ENCODE measurements around the gene UBXN2A.
"Not testable (repeated sequence)": the region's sequence is repeated elsewhere in the genome, so short reads cannot be mapped to it uniquely, and the experiment has no call there.

The UBXN2A gene

DNA sequence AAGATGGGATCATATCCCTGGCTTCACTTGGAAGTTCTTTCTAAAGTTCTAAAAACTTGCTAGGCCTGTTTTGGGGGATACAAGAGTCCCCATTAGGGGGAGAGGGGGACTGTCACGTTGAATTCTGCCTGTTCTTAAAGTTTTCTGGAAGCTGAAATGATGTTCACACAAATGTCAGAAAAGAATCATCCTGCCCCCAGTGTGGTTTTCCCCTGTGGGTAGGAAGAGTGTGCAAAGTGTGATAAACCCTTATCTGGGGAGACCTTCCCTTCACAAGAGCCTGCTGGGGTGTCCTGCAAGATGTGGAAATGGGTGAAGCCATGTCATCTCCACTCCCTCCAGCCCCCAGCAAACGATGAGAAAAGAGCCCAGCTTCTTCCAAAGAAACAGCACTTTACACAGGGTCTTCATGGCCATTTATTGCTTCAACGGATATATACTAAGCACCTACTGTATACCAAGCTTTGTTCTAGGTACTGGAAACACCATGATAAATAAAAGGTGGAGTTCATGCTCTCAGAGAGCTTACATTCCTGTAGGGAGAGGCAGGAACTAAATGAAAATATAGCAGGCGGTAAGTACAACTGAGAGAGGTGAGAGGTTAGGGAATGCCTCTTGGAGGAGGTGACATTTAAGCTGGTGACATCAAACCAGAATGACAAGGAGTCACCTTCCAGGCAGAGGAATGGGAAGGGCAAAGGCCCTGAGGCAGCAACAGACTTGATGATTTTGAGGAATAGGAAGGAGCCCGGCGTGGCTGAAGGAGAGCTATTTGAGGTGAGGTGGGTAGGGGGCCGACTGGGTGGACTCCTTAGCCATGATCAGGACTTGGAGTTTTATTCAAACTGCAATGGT, 71.2 kb downstream of the UBXN2A start:
- DNase-seq (ENCODE audit: low read depth in 3 of 3) = no peak

DNA sequence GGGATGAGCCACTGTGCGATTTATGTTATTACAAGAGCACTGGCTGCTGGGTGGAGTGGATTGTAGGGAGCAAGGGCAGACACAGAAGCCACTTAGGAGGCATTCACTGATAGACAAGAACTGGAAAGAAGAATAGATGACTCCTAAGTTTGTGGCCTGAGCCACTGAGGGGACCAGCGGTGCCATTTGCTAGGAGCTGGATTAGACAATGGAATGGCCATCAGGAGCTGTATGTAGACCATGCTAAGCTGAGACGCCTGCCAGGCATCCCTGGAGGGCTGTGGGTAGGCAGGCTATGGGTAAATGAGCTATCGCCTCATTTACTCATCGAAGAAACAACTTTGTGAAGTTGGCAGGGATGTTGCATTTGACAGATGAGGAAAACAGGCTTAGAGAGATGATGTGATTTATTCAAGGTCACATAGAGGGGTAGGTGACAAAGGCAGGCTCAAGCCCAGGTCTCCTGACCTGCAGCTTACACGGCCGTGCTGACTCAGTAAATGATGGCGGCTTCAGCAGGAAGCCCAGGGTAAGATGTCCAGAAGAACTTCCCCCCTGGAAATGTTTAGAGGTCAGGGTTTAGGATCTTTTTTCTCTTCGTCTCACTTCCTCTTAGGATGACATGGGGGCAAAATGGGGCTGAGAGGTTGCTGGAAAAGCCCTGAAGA, 72.4 kb downstream of the UBXN2A start:
- DNase-seq (ENCODE audit: low read depth in 3 of 3) = no peak

DNA sequence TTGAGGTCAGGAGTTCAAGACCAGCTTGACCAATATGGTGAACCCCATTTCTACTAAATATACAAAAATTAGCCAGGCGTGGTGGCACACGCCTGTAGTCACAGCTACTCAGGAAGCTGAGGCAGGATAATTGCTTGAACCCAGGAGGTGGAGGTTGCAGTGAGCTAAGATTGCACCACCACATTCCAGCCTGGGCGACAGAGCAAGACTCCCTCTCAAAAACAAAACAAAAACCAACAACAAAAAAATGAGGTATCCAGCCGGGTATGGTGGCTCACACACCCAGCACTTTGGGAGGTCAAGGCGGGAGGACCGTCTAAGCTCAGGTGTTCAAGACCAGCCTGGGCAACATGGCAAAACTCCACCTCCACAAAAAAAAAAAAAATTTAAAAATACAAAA, 74.6 kb downstream of the UBXN2A start:
- DNase-seq (ENCODE audit: low read depth in 3 of 3) = not testable (repeated sequence)

DNA sequence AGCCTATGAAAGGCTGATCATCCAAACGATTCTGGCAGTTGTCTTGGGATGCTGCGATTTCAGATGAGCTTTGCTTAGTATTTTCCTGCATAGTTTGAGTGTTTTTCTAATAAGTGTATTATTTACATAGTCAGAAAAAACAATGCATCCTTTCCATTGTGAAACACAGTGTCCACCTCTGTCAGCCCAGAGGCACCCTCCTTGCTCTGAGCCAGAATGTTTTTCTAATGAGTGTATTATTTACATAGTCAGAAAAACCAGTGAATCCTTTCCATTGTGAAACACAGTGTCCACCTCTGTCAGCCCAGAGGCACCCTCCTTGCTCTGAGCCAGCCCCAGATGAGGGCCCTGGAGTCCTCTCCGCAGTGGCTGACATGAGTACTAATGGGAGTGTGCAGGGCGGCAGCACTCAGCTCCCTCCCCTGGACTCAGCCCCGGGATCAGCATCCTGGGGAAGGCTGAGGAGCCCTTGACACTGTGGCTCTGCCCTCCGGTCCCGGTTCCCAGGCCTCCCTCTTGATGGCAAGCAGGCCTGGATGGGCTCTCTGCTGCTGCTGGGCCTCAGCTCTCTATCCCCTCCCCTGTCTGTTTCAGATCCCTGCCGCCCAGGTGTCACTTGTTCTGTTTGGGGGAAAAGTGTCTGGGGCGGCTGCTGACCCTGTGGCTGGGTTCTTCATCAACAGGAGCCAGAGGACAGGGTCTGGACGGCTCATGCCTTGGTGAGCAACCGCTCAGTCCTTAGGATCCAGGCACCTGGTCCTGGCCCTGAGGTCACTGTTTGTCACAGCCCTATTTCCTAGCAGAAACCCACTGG, 75.5 kb downstream of the UBXN2A start:
- DNase-seq (ENCODE audit: low read depth in 3 of 3) = no peak

DNA sequence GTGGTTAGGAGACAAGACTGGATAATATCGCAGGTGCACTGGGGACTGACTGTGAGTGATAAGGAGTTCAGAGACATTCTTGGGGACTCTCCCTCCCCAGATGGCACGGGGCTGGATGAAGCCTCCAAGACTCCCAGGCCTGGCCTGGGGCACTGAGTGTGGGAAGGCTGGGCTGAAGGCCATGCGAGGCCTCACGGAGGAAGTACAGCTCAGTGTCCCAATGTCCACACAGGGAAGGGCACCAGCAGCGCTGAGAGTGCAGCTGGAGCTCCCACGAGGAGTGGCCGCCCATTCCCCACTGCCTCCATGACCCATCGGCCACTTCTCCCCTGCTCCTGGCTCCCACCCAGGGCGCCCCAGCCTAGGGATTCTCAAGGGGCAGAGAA, 76.1 kb downstream of the UBXN2A start:
- no peak for DNase-seq (ENCODE audit: low read depth in 3 of 3)

DNA sequence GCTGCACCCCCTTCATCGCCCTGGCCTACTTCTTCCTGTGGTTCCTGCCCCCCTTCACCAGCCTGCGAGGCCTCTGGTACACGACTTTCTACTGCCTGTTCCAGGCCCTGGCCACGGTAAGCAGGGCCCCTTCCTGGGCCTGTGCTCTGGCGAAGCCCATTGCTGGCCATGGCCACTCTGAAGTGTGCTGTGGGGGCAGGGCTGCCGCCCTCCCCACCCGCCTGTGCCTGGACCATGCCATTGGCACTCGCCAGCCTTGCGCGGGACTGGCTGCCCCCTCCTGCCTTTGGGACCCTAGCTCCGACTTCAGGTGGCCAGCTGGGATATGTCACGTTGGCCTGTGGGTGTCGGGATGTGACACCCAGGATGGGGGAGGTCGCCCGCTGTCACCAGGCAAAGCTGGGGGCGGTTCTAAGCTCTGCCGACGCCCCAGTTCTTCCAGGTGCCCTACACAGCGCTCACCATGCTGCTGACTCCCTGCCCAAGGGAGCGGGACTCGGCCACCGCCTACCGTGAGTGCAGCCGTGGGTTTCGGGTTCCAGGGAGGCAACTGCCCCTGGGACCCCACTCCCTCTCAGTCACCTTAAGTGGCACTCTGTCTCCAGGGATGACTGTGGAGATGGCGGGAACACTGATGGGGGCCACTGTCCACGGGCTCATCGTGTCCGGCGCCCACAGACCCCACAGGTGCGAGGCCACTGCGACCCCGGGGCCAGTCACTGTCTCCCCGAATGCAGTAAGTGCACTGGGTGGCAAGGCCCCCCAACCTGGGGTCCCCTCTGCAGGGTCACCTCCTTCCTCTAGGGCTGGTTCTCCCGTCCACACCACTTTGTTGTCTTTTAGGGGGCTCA, 76.8 kb downstream of the UBXN2A start:
- no peak for DNase-seq (ENCODE audit: low read depth in 3 of 3)

DNA sequence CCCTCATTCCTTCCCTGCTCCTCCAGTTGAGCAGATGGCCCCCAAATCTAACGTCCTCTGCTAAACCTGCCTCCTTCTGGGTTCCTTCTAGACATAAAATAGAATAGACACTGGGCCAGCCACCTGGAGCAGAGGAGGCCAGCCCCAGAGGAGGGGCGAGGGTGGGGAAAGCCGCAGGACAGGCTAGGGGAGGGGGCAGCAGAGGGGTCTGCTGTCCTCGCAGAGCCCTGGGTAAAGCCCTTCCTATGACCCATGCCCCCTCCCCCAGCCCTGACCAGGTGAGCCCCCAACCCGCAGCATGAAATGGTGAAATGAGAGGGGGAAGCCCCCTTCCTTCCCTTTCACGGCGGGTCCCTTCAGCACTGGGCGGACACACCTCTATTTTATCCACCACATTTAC, 77.4 kb downstream of the UBXN2A start:
- DNase-seq (ENCODE audit: low read depth in 3 of 3) = no peak

DNA sequence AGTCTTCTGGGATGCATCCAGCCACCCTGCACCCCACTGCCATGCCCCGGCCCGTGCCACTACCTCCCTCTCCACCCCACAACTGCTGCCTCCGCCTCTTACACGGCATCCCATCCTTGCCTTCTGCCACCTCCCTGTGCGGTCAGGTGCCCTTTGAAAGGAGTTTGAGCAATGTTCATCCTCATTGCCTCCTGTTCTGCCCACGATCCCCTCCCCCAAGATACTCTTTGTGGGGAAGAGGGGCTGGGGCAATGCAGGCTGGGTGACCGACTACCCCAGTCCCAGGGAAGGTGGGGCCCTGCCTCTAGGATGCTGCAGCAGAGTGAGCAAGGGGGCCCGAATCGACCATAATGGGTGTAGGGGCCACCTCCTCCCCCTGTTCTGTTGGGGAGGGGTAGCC, 78.0 kb downstream of the UBXN2A start:
- DNase-seq (ENCODE audit: low read depth in 3 of 3) = no peak

DNA sequence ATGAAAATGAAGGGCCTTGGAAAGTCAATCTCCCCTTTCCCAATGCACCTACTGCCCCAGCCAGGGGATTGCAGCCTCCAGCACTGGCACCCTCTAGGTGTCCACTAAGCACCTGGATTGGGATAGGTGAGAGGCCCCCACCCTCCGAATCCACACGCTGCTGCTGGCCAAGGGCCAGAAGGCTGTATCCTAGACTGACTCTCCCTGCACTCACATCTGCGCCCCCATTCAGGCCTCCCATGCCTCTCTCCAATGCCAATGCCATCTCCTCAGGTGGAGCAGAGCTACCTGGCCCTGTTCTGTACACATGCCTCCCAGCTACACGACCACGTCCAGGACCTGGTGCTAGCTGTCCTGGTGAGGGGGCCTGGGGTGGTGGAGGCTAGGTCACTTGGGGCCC, 79.5 kb downstream of the UBXN2A start:
- DNase-seq (ENCODE audit: low read depth in 3 of 3) = no peak

DNA sequence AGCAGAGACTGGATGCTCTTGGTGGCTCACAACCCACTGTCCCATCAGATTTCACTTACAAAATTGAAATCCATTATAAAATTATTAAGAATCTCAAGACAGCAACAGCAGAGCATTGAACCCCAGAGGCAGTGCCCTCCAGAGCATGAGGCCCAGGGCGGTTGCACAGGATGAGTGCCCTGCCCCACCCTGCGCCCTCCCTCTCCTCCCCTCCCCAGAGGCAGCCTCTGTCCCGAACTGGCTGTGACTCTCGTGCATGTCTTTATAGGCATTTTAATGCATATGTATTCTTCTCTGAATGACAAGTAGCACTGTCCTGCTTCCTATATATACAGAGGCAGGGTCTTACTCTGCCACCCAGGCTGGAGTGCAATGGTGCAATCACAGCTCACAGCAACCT, 80.0 kb downstream of the UBXN2A start:
- no peak for DNase-seq (ENCODE audit: low read depth in 3 of 3)

DNA sequence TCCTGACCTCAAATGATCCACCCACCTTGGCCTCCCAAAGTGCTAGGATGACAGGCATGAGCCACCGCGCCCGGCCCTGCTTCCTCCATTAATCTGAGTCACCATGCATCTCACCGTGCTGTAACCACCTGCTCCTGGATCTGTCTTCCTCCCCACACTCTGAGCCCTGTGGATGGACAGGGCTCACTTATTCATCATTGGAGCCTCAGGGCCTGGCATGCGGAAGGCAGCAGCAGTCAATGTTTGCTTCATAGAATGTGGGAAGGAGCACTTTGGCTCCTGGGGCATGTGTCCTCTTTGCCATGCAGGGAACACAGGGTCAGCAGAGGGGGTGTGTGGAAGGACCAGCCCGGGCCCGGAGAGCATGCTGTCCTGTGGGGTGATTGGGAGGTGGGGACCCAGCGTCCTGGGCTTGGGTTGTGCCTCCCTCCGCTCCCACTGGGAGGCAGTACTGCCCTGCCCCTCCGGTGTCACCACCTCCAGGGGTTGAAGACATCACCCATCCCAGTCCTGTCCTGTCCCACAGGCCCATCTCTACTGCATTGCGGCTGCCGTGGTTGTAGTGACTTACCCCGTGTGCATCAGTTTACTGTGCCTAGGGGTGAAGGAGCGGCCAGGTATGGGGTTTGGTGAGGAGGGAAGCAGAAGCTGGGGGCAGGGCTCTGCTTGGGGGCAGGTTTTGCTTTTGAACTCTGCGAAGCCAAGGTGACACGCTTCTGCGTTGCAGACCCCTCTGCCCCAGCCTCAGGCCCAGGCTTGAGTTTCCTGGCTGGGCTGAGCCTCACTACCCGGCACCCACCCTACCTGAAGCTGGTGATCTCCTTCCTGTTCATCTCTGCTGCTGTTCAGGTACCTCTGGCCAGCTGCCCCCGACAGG, 81.1 kb downstream of the UBXN2A start:
- DNase-seq (ENCODE audit: low read depth in 3 of 3) = no peak

DNA sequence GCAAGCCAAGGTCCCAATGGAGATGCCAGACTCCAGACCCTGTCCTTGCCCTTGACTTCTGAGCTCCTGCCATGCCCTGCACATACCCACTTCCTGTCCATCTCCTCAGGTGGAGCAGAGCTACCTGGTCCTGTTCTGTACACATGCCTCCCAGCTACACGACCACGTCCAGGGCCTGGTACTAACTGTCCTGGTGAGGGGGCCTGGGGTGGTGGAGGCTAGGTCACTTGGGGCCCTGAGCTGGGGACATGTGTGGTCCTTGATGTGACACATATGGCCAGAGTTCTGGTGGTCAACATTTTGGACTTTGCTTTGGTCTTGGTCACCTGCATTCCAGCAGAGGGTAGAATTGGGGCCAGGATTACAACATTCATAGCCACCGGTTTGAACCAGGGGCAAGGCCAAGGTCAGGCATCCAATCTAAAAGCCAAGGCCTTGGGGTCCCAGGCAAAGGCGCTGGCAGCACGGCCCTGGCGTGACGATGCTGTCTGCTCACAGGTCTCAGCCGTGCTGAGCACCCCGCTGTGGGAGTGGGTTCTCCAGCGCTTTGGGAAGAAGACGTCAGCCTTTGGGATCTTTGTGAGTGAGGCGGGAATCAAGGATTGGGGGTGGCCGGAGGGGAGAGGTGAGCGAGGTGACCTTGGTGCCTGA, 82.2 kb downstream of the UBXN2A start:
- no peak for DNase-seq (ENCODE audit: low read depth in 3 of 3)

DNA sequence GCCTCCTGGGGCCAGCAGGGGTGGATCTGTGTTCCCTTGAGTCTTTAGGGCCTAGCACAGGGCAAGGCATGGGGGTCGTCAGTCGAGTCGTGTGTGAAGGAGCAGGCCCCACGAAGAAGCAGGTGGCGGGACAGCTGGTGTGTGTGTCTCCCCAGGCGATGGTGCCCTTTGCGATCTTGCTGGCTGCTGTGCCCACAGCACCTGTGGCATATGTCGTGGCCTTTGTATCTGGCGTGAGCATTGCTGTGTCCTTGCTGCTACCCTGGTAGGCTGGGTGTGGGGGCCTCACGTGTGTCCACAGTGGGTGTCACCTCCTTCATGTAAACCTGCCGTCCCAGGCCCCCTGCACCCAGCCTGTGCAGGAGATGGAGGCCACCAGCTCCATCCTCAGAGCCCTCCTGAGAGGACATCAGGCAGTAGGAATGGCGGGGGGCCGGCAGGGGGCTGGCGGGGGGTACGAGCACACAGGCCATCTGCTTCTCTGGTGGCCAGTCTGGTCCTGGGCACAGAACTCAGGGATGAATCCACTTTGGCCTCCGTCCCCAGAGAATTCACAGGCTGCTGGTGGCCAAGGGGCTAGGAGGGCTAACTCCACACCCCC, 82.8 kb downstream of the UBXN2A start:
- DNase-seq (ENCODE audit: low read depth in 3 of 3) = no peak

DNA sequence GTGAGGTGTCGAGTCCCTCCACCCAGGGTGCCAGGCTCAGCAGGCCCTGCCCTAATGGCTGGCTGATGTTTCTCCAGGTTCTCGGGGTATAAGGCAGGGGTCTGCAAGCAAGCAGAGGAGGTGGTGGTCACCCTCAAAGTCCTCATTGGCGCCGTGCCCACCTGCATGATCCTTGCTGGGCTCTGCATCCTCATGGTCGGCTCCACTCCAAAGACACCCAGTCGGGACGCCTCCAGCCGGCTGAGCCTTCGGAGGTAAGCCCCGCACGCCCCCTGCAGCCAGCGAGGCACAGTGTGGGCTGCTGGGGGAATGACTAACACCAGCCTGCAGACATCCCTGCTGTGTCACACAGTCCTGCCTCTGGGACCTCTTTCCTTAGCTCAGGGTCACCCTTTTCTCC, 83.8 kb downstream of the UBXN2A start:
- no peak for DNase-seq (ENCODE audit: low read depth in 3 of 3)

DNA sequence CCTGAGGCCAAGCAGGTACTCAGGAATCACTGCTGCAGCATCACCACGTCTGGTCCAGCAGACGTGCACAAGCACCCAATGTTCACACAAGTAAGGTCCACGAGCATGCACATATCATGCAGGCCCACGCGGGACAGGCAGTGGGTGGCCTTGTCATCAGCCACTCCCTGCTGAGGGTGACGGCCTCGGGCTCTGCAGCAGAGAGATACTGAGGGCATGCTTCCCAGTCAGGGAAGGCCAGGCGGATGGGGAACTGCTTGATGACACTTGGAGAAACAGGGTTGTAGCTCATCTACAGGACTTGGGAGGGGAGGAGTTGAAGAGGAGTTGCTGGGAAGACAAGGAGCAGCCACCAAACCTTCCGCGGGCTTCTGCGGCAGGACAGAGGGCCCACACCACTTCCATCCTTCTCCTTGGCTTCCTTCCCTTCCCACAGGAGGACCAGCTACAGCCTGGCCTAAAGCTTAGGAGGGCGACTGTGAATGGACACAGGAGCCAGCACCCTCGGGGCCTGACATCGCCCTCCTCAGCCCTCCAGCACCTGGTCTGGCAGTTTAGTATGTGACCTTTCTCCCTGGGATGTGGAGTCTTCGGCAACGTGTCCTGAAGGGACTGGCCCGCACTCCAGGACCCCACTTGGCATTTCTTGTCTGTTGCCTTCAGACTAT, 84.9 kb downstream of the UBXN2A start:
- DNase-seq (ENCODE audit: low read depth in 3 of 3) = no peak

DNA sequence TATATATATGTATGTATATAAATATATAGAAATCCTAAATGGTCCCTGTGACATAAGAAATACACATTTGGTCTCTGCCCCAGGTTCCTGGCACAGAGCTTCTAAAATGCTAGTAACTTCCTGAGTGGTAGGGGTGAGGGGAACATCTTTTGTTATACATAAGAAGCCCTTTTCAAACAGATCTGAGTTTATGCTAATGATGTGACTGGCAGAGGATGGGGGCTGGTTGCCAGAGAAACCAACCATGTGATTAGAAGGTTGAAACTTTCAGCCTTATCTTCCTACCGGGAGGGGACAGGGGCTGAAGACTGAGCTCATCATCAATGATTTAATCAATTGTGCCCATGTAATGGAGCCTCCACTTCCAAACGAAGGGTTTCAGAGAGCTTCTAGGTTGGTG, 86.0 kb downstream of the UBXN2A start:
- DNase-seq (ENCODE audit: low read depth in 3 of 3) = no peak

DNA sequence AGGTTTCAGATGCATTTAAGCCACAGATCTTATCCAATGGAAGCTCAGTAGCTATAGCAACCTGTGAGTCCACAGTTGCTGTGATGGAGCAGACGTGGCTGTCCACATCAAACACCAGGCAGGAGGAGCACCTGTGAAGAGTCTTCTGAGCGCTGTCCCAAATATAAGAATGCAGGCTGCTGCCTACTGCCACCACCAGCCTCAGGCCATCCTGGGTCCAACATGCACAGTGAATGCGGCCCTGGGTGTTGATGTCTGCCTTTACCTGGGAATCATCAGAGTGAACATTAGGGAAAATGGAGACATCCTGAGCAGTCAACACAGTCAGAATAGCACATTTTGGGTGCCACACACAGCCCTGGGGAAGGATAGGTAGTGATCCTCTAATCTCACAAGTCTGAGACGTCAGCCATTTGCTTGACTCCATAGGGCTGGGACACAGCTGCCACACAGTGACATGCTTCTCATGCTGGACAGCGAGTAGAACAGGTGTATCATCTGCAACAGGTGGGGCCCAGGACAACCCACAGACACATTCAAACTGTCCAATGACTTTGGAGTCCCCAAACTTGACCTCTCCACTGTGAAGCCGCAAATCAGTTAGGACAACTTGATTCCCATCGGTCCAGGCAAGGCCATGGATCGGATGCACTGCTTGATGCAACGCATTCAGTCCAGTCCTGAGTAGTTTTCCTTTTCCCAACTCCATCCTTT, 98.7 kb downstream of the UBXN2A start:
- no peak for DNase-seq (ENCODE audit: low read depth in 3 of 3)

DNA sequence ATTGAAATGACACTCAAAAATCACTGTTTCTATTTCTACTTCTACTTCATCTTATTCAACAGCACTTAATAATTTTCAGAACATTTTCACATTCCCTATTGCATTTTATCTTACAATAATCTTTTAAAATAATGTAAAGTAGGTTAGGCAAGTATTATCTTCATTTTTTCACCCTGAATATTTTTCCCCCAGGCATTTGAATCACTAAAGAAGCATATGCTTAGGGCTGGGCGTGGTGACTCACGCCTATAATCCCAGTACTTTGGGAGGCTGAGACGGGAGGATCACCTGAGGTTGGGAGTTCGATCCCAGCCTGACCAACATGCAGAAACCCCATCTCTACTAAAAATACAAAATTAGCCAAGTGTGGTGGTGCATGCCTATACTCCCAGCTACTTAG, 100.2 kb downstream of the UBXN2A start:
- DNase-seq (ENCODE audit: low read depth in 3 of 3) = no peak

DNA sequence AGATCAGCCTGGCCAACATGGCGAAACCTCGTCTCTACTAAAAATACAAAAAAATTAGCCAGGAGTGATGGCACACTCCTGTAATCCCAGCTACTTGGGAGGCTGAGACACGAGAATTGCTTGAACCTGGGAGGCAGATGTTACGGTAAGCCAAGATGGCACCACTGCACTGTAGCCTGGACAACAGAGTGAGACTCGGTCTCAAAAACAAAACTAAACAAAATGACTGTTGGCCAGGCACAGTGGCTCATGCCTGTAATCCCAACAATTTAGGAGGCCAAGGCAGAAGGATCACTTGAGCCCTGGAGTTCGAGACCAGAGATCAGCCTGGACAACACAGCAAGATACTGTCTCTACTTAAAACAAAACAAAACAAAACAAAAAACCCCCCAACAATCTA, 102.9 kb downstream of the UBXN2A start:
- DNase-seq (ENCODE audit: low read depth in 3 of 3) = not testable (repeated sequence)

Data from stimulated activated CD4-positive, alpha-beta T cell treated with anti-CD3 and anti-CD28 coated beads, TNF-alpha, amount 100 ng/mL, for 4 hours (primary cell).